Stimulated activated CD4-positive, alpha-beta T cell treated with anti-CD3 and anti-CD28 coated beads, Interleukin-2, amount 100 ng/mL, for 48 hours (primary cell): ENCODE measurements around the gene MTFR2.
"Not testable (repeated sequence)": the region's sequence is repeated elsewhere in the genome, so short reads cannot be mapped to it uniquely, and the experiment has no call there.

ENCODE experiments used
- DNase-seq, 2 donors: peaks; one replicate each; pipeline ENCODE4 v3.0.0-alpha.2; 2020

Gene MTFR2

DNA sequence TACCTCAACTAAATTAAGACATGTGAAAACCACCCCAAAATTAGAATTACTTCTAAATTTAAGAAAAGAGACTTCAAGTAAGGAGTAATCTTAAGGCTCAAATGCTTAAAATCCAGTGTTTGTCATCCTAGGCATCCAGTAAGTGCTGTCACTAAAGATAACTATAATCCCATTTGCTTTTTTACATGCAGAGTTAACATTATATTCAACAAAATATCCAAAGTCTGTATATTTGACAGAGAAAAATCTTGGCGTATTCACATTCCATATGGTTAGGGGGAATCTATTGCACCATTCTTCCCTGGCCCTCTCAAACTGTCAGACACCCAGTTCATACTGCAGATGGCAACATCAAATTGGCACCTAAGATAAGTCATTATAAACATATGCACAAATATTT is 17.4 kb downstream of the MTFR2 start:
- DNase-seq = no peak

DNA sequence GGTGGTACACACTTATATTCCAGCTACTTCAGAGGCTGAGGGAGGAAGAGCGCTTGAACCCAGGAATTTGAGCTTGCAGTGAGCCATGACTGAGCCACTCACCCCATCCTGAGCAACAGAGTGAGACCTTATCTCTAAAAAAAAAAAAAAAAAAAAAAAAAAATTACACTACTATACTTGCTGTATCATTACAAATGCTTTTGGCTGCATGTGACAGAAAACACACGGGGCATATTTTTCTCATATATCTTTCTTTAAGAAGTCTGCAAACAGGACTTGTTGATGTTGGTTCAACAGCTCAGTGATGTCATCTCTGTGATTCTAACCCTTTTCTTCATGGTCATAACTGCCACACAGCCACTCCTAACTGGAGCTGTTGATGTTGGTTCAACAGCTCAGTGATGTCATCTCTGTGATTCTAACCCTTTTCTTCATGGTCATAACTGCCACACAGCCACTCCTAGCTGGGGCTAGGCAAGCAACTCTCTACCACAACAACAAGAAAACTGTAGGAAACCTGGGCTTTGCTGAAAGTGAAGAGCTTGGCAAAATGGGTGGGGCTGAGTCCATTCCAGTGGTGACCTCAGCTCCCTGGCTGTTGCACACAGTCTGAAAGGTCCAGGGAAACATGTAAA is 19.8 kb downstream of the MTFR2 start:
- no peak for DNase-seq

DNA sequence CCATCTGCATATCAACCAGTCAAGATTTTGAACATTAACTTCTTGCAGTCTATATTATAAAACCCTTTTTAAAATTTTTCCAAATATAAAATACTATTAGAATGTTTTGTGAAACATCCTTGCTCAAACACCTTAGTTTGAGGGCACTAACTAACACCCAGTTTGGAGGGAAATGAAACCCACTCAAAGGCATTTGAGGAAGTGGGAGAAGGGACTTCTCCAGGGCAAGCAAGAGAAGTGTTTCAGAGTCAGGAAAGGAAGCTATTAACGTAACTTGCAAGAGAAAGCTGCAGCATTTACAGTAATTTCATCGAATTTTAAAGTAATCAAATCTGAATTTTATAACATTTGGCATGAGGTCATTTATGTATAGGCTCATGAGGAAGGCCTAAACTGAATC is 21.3 kb downstream of the MTFR2 start:
- no peak for DNase-seq

DNA sequence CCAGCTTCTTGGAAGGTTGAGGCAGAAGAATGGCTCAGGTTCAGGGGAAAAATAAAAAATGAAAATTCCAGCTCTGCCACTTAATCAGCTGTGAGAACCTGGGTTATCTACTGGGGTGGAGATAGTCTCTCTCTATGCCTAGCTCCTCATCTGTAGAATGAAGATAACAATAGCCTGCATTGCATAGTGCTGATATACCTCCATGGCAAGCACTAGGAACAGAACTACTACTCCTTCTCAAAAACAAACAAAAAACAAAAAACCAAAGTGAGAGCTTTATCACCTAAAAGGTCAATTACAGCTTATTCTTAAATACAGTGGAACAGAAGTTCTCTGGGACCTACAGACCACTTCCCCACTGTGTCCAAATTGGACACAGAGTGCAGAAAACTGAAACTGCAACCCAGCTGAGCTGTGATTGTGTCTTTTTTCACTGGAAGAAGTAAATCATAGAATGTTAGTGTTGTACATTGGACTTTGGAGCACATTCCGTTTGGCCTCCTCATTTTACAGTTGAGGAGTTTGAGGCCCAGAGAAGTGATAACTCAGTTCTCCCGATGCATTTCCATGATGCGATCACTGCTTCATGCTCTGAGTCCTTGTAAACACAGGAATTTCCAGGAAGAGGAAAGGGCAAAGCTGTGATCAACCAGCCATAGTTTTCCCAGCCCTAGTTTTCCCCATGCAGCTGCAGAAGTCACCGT is 23.3 kb downstream of the MTFR2 start:
- no peak for DNase-seq

- DNase-seq = peak; percentile 54 to 59
Measured at GRCh38 chr6:136226027-136226673, 24.0 kb downstream of the MTFR2 start.

DNA sequence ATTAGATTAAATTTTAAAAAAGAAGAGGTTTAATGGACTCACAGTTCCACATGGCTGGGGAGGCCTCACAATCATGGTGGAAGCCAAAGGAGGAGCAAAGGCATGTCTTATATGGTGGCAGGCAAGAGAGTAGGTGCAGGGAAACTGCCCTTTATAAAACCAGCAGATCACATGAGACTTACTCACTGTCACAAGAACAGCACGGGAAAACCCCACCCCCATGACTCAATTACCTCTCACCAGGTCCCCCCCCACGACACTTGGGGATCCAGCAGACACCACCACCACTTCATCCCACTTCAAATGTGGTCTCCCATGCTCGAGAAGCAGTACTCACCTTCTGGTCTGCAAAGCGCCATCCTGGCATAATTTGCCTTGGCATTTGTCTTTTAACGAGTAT is 24.6 kb downstream of the MTFR2 start:
- peak in 1 of 2 donors; percentile 11 for DNase-seq

DNA sequence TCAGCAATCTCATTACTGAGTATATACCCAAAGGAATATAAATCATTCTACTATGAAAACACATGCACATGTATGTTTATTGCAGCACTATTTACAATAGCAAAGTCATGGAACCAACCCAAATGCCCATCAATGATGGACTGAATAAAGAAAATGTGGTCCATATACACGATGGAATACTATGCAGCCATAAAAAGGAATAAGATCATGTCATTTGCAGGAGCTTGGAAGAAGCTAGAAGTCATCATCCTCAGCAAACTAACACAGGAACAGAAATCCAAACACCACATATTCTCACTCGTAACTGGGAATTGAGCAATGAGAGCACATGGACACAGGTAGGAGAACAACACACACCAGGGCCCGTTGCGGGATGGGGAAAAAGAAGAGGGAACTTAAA is 25.1 kb downstream of the MTFR2 start:
- DNase-seq = not testable (repeated sequence)

- no peak for DNase-seq
Measured at GRCh38 chr6:136216503-136217401, 33.4 kb downstream of the MTFR2 start.

- no peak for DNase-seq
Measured at GRCh38 chr6:136213853-136214252, 36.3 kb downstream of the MTFR2 start.

- DNase-seq = no peak
Measured at GRCh38 chr6:136213012-136213539, 37.0 kb downstream of the MTFR2 start.

DNA sequence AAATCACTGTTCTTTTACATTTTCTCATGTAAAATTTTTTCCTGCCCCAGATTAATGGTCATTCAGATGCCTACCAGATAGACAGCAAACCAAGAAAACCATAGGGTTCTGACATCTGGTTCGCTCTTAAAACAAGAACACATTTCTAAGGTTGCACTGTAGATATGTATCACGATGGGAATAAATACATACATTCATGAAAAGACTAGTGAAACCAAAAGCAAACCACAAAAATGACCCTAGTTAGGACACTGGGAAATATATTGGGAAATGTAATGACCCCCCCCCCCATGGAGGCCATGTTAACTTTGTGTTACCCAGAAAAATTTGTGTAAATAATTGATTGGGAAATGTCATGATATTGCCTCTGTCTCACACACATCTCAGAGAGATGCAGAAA is 37.5 kb downstream of the MTFR2 start:
- no peak for DNase-seq

DNA sequence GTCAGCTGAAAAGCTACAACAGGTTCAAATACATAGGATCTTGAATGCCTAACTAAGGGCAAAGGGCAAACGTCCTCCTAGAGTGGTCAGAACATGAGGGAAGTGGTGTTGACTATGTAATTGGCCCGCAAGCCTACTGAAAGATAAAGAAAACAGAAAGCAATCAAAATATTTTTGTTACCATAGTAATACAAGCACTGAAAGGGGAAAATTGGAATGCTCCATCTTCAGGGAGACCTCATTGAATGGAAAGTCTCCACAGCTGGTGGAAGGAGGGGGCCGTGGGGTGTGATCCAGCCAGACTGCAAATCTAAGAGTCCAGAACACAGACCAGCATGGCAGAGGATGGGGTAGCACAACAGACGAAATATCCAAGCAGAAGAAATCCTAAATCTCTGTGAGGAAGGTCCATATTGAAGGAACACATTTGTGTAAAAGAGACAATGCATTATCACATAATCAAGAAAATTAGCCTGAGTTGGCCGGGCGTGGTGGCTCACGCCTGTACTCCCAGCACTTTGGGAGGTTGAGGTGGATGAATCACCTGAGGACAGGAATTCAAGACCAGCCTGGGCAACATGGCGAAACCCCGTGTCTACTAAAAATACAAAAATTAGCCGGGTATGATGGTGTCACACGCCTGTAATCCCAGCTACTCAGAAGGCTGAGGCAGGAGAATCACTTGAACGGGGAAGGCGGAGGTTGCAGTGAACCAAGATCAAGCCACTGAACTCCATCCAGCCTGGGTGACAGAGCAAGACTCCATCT is 39.5 kb downstream of the MTFR2 start:
- DNase-seq = no peak

- DNase-seq = no peak
Measured at GRCh38 chr6:136209496-136209895, 40.6 kb downstream of the MTFR2 start.

DNA sequence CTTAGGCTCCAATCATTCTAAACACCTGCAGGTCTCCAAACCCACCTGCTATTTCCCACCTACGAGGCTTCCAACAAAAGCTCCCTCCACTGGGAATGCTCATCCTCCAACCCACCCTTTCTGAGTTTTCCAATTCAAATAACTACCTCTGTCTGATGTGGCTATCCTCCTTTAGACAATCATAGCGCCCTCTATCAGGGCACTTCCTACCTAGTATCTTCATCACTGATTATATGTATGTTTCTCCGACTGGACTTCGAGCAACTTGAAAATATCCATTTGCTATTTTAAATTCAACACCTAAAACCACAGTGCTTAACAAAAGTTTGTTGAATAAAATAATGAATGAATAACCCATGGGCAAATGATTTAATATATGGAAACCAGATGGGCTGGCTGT is 41.3 kb downstream of the MTFR2 start:
- no peak for DNase-seq

- DNase-seq = no peak
Measured at GRCh38 chr6:136201732-136202131, 48.4 kb downstream of the MTFR2 start.

DNA sequence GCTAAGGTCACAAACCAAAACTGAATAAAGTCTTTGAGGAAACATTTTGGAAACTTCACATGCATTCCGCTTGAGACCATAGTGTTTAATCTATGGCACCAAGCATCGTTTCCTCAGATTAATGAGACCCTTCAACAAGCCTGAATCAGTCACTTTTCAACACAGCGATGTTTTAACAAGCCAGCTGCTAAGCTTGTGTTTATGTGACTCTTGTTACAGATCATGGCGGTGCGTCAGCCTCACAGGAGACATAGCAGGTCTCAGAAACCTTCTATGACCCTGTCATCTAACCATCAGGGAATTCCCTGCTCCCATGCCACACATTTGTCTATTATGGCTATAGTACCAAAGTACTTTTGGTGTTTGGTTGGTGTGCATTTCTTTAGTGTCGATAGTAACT is 57.2 kb downstream of the MTFR2 start:
- no peak for DNase-seq

- DNase-seq = no peak
Measured at GRCh38 chr6:136191606-136192312, 58.4 kb downstream of the MTFR2 start.

GRCh38 chr6:136189104-136189503 is 61.0 kb downstream of the MTFR2 start:
- no peak for DNase-seq

GRCh38 chr6:136188486-136188885 is 61.6 kb downstream of the MTFR2 start:
- DNase-seq = no peak

GRCh38 chr6:136186363-136186762 is 63.7 kb downstream of the MTFR2 start:
- DNase-seq = no peak

- no peak for DNase-seq
Measured at GRCh38 chr6:136184738-136185137, 65.4 kb downstream of the MTFR2 start.

GRCh38 chr6:136181861-136182260 is 68.2 kb downstream of the MTFR2 start:
- no peak for DNase-seq
